Heart right ventricle (tissue), 16 donors: ENCODE results near the gene SRL. TPM values are rescaled to one million over a fixed set of nuclear protein-coding genes. Genes with fewer than 3 reads are reported as not detected.

ENCODE experiments used
- ATAC-seq, 8 donors: fragments of 200-7000 bp; cut with Tn5 transposase; one replicate each; pipeline ENCODE4 v1.9.1; 2020; ENCODE audit warnings: mild to moderate bottlenecking in 8 of 8, moderate library complexity in 8 of 8, moderate number of reproducible peaks in 1 of 8
- DNase-seq, 2 donors: peaks; one replicate each; pipeline ENCODE4 v3.0.0-alpha.2; 2020
- H3K27ac ChIP-seq, 10 donors: fragments of 200-600 bp; sonication (generic) in 2 of 10; one replicate each; pipeline versions ENCODE4 v1.5.0 to v1.8.0; 2020 to 2022; ENCODE audit warnings: mild to moderate bottlenecking in 3 of 10
- H3K27me3 ChIP-seq, 7 donors: fragments of 200-600 bp; one replicate each; pipeline ENCODE4 v1.8.0; 2021 to 2022; ENCODE audit warnings: mild to moderate bottlenecking in 2 of 7
- H3K36me3 ChIP-seq, 9 donors: fragments of 200-600 bp; sonication (generic) in 1 of 9; one replicate each; pipeline versions ENCODE4 v1.5.0 to v1.8.0; 2020 to 2022; ENCODE audit warnings: mild to moderate bottlenecking in 2 of 9
- H3K4me1 ChIP-seq, 9 donors: fragments of 200-600 bp; sonication (generic) in 1 of 9; one replicate each; pipeline versions ENCODE4 v1.5.0 to v1.8.0; 2020 to 2022; ENCODE audit warnings: mild to moderate bottlenecking in 4 of 9
- H3K4me3 ChIP-seq, 10 donors: fragments of 200-600 bp; sonication (generic) in 2 of 10; one replicate each; pipeline versions ENCODE4 v1.5.0 to v1.8.0; 2020 to 2022; ENCODE audit warnings: mild to moderate bottlenecking in 7 of 10, moderate library complexity in 2 of 10
- H3K9me3 ChIP-seq, 11 donors: fragments of 200-600 bp in 10 of 11; sonication (generic) in 2 of 11; one replicate each; pipeline versions ENCODE4 v1.5.0 to v1.8.0; 2013 to 2022; ENCODE audit warnings: mild to moderate bottlenecking in 2 of 11, control low read depth in 1 of 11, moderate library complexity in 1 of 11
- whole genome bisulfite sequencing, 2 donors: extraction: QIAGEN DNeasy Blood & Tissue Kit; methylation state at CpG; one replicate each; pipeline ENCODE4 v1.1.7; 2013; ENCODE audit warnings: inconsistent platforms in 1 of 2; 5-methylcytosine and 5-hydroxymethylcytosine counted together
- intact Hi-C, 10 donors: fragments of 100-400 bp; cut with DNase I; formaldehyde crosslinking; loops; one replicate each; pipeline versions ENCODE4 v1.11.1 to v1.14.2; 2022
- polyA plus RNA-seq, 2 donors: library from polyadenylated mRNA; stranded (reverse); fragments of 200-250 nt; gene quantifications; one replicate each; pipeline ENCODE4 v1.2.3, GENCODE V29; 2013
- total RNA-seq, 10 donors: library from RNA; stranded (reverse); fragmentation: NEBNext Ultra II Directional in 3 of 10; extraction: Animal tissue kit (Norgen Biotek cat#: 25700) in 3 of 10; gene quantifications; one replicate each; pipeline versions ENCODE4 v1.2.1 to v1.2.4, GENCODE V29; 2021 to 2023
- TF ChIP-seq, protein P1 (sequence below), 9 donors: fragments of 200-600 bp; sonication (generic) in 2 of 9; IDR thresholded peaks; one replicate each; pipeline versions ENCODE4 v1.5.0 to v1.8.0; 2021 to 2022; ENCODE audit warnings: antibody characterized with exemption in 9 of 9, mild to moderate bottlenecking in 5 of 9, moderate library complexity in 1 of 9
- donor health status: Arrhythmogenic right ventricular cardiomyopathy.
- donor health status: ischemic (EF 13 %, LVEDD 7.1; RV severe dilation, severe dysfunction).
- donor health status: healthy with polysubstance abuse.
- donor health status: DM: no; HTN: yes; CAD: no.
- donor health status: DM: no; HTN: no; CAD: no.
- donor health status: ischemic (EF 25% LVEDD 6.9; RV normal size, moderate dysfunction).
- donor health status: ischemic (EF 25% LVEDD 5.7; RV mildly dilated, moderate dysfunction).
- donor health status: healthy.
- donor health status: DM: yes; HTN: yes; CAD: no.
- donor health status: Ischemic cardiomyopathy.
- donor health status: ischemic (EF 35%, LVEDD 5.7; RV mildly dilated, moderate dysfunction).
- donor health status: nonischemic (EF 11% LVEDD 7.7; RV severe dilation, severe dysfunction).
- donor health status: DM: yes; HTN: yes; CAD: no.
- donor health status: PGD.
- donor health status: ischemic (EF 29% LVEDD 5.4; RV normal size, mild dysfunction).
- donor health status: nonischemic (EF 23%, LVEDD 6.1; RV moderate dilation, normal function).

Gene SRL
- total and polyA plus RNA-seq, 12 donors, result 161 to 587 (median 478) TPM

DNA sequence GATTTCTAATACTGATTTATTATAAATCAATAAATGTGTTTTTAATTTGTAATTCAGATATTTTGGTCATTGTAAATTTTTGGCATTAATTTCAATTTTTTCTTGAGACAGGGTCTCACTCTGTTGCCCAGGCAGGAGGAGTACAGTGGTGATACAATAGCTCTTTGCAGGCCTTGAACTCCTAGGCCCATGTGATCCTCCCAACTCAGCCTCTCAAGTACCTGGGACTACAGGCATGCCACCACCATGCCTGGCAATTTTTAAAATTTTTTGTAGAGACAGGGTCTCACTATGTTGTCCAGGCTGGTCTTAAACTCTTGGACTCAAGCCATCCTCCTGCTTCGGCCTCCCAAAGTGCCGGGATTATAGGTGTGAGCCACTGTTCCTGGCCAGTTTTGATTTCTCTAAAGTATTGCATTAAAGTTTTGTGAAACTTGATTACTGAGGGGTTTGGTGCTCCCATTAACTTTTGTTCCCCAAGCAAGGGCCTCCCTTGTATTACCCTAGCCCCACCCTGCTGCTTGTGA, 36.2 kb upstream of the SRL start:
- WGBS, 2 donors, result 97 to 100% methylated on average over 2 of the region's 2 CpGs
- Histone ChIP-seq H3K27me3 (no peaks in the 10 kb centered on the region), H3K27ac (no peak overlapping the region), H3K36me3 (no peaks in the 10 kb centered on the region), H3K4me3 (no peak overlapping the region), H3K9me3 (peaks cover 0 to 6% (median 0%) of the 10 kb centered on the region in 11 donors), H3K4me1 (peaks cover 0 to 18% (median 8%) of the 10 kb centered on the region in 9 donors)
- ATAC-seq (no peak), DNase-seq (no peak)
- intact Hi-C loops, result no loop called here
- TF ChIP-seq, protein P1, sequence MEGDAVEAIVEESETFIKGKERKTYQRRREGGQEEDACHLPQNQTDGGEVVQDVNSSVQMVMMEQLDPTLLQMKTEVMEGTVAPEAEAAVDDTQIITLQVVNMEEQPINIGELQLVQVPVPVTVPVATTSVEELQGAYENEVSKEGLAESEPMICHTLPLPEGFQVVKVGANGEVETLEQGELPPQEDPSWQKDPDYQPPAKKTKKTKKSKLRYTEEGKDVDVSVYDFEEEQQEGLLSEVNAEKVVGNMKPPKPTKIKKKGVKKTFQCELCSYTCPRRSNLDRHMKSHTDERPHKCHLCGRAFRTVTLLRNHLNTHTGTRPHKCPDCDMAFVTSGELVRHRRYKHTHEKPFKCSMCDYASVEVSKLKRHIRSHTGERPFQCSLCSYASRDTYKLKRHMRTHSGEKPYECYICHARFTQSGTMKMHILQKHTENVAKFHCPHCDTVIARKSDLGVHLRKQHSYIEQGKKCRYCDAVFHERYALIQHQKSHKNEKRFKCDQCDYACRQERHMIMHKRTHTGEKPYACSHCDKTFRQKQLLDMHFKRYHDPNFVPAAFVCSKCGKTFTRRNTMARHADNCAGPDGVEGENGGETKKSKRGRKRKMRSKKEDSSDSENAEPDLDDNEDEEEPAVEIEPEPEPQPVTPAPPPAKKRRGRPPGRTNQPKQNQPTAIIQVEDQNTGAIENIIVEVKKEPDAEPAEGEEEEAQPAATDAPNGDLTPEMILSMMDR (IDR thresholded peaks at IDR 0.05), result no peak

DNA sequence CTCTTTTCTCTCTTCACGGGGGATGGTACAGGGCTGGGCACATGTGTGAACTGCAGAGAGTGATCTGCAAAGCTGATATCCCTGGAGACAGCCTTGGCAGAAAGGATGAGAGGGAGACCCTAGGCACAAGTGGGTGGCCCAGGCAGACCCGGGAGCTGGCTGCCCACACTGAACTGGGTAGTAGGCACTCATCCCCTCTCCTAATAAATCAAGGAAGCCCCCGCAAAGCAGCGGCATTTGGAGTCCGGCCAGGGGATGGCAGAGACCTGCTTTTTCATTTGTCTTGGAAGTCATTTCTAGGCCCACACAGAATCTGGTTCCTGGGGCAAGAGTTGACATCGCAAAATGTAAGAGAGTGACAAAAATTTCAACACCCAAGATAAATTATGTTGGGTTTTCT, 34.0 kb upstream of the SRL start:
- DNase-seq, result no peak

DNA sequence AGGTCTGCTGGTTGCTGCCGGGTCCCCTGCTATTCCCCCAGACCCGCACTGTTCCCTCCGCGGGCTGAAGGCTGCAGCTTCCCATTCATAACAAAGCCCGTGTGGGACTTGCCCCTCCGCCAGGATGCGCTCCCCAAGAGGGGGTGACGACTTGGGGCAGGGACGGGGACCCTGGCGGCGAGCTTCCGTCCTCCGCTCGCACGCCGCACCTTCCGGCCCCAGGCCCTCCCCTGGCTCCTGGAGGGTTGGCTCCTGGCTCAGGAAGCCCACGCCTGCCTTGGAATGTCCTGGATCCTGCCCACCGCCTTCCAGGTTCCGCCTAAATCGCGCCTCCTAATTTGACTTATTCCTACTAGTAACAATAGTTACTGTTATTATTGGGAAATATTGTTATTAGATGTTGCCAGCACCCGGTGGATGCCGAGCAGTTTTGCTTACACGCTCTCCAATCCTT, 32.0 kb upstream of the SRL start:
- Histone ChIP-seq H3K36me3 (no peaks in the 10 kb centered on the region), H3K4me1 (peaks cover 0 to 29% (median 17%) of the 10 kb centered on the region in 9 donors), H3K27me3 (no peaks in the 10 kb centered on the region), H3K27ac (peak overlapping the region; percentile 81 to 97 (median 91)), H3K4me3 (peak overlapping the region; percentile 66 to 96 (median 86)), H3K9me3 (no peaks in the 10 kb centered on the region)
- 3 to 4% methylated on average over 25 of the region's 25 CpGs for WGBS, 2 donors
- intact Hi-C loops, result loop anchor here in 4 of 10 donors (5.0 kb wide), 2 partner anchors 48 to 53 kb away; no protein-coding TSS in a partner anchor
- TF ChIP-seq, protein P1 (IDR thresholded peaks at IDR 0.05), result peak in 8 of 9 donors; percentile 15 to 69 (median 42)
- DNase-seq, result peak; percentile 70 to 71
- peak; percentile 34 to 60 (median 48) for ATAC-seq

More for the DNA sequence above, 34.0 kb upstream of the SRL start:
- intact Hi-C loops, result no loop called here
- no peak for ATAC-seq
- TF ChIP-seq, protein P1 (IDR thresholded peaks at IDR 0.05), result no peak
- no peak overlapping the region for H3K4me3 ChIP-seq
- no peaks in the 10 kb centered on the region for H3K36me3 ChIP-seq
- H3K27ac ChIP-seq, result no peak overlapping the region
- H3K4me1 ChIP-seq, result peaks cover 0 to 24% (median 13%) of the 10 kb centered on the region in 9 donors
- H3K9me3 ChIP-seq, result peaks cover 0 to 4% (median 0%) of the 10 kb centered on the region in 11 donors
- no peaks in the 10 kb centered on the region for H3K27me3 ChIP-seq
- 86 to 88% methylated on average over 6 of the region's 6 CpGs for WGBS, 2 donors

DNA sequence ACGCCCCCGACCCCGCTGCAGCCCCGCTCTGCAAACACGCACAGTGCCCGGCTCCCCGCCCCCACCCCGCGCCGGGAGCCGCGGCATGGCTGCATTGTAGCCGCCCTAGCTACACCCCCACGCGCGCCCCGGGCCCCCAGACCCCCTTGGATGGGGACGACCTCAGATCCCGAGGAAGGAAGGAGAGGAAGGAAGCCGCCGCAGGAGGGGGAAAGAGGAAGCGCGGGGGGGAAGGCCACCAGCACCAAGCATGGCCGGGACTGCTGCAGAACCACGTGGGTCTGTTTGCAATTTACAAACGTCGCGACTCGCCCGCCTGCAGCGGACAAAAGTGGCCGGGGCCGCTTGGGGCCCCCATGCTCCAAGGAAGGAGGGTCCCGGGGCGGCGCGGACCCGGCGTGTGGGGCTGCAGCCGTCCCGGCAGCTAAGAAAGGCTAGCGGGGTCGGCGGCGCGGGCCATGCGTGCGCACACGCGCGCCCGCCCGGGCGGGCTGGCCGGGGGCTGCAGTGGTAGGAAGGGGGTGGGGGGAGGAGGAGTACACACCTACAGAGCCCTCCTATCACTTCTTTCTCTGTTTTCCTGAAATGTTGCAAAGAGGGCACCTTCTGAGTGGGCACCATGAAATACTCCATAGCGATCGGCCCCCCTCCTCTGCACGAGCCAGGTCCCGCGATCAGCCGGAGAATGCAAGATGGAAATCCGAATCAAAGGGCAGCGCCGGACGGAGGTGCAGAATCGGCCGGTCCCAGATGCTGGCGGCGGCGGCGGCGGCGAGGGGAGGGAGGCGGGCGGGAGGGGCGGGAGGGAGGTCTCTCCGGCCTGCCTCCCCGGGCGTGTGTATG, 30.5 kb upstream of the SRL start:
- intact Hi-C loops, result loop anchor here in 4 of 10 donors (5.0 kb wide), 2 partner anchors 50 to 55 kb away; no protein-coding TSS in a partner anchor
- peak; percentile 55 to 66 for DNase-seq

More for the DNA sequence above, 30.5 kb upstream of the SRL start:
- WGBS, 2 donors, result 0% methylated on average over 64 to 79 of the region's 79 CpGs
- Histone ChIP-seq H3K36me3 (no peaks in the 10 kb centered on the region), H3K27ac (peak overlapping the region; percentile 72 to 97 (median 91)), H3K4me1 (peaks cover 0 to 29% (median 17%) of the 10 kb centered on the region in 9 donors), H3K4me3 (peak overlapping the region; percentile 71 to 96 (median 86)), H3K27me3 (no peaks in the 10 kb centered on the region), H3K9me3 (no peaks in the 10 kb centered on the region)
- TF ChIP-seq, protein P1 (IDR thresholded peaks at IDR 0.05), result no peak
- ATAC-seq, result peak in 5 of 8 donors; percentile 5 to 25 (median 8)
